Measurements from ENCODE around the gene HDAC4. TPM values are rescaled to one million over a fixed set of nuclear protein-coding genes. Genes with fewer than 3 reads are reported as not detected.
A peak's percentile ranks its signal among the peaks of the same experiment; 100 is the strongest.

The HDAC4 gene
- total RNA-seq, 4 donors from 2014 or later, result 51.4 to 107 (median 70.8) TPM

DNA sequence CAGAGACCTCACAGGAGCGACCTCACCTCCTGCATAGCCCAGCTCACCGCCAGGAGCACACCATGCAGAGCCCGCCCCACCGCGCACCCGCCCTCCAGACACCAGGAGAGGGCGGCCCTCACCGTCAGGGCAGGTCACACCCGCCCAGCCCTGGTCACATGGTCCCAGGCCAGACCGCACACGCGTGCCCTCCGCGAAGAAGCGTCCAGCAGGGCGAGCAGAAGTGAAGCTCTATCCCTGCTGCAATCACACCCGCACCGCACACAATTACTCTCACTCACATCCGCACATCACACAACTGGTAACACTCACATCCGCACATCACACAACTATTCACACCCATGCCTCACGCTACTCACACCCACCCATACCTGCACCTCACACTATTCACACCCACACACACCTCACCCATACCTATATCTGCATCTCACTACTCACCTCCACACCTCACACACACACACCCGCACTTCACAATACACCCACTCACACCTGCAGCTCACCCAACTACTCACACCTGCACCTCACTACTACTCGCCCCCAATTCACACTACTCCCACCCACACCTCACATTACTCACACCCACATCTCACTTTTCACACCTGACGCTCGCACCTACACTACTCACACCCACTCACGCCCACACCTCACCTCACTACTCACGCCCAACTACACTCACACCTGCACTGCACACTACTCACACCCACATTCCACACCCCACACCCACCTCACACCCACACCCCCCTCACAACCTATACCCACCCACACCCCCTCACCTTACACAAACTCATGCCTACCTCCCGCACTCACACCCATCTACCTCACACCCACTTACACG lies 242.0 kb downstream of the HDAC4 start:
- TF ChIP-seq CTCF (IDR thresholded peaks at IDR 0.05), result no peak
- TF ChIP-seq EP300 (IDR thresholded peaks at IDR 0.05), result no peak
- TF ChIP-seq POLR2A (IDR thresholded peaks at IDR 0.05), result no peak
- TF ChIP-seq POLR2AphosphoS5 (IDR thresholded peaks at IDR 0.05), result no peak
- DNase-seq (ENCODE audit: low spot score in 2 of 2), result peak; percentile 40 to 70
- peaks cover 10% of the 10 kb centered on the region for H3K4me1 ChIP-seq
- H3K4me3 ChIP-seq, result no peak overlapping the region
- H3K9me3 ChIP-seq, result no peaks in the 10 kb centered on the region
- WGBS, result 93% methylated on average over 27 of the region's 29 CpGs
- H3K36me3 ChIP-seq, result peaks cover 66% of the 10 kb centered on the region
- H3K27me3 ChIP-seq, result no peaks in the 10 kb centered on the region
- H3K27ac ChIP-seq, result no peak overlapping the region

- Histone ChIP-seq H3K27me3 (no peaks in the 10 kb centered on the region), H3K4me1 (peaks cover 10% of the 10 kb centered on the region), H3K36me3 (peaks cover 62% of the 10 kb centered on the region), H3K27ac (no peak overlapping the region), H3K9me3 (no peaks in the 10 kb centered on the region), H3K4me3 (no peak overlapping the region)
- no peak for TF ChIP-seq POLR2A (IDR thresholded peaks at IDR 0.05)
- TF ChIP-seq EP300 (IDR thresholded peaks at IDR 0.05), result no peak
- TF ChIP-seq CTCF (IDR thresholded peaks at IDR 0.05), result no peak
- TF ChIP-seq POLR2AphosphoS5 (IDR thresholded peaks at IDR 0.05), result no peak
- 42% methylated on average over 11 of the region's 11 CpGs for WGBS
- DNase-seq (ENCODE audit: low spot score in 2 of 2), result peak; percentile 53 to 60
Observed at GRCh38 chr2:239157771-239158170, 243.0 kb downstream of the HDAC4 start.

- no peak for TF ChIP-seq CTCF (IDR thresholded peaks at IDR 0.05)
- DNase-seq (ENCODE audit: low spot score in 2 of 2), result peak; percentile 34 to 37
- peaks cover 62% of the 10 kb centered on the region for H3K36me3 ChIP-seq
- H3K9me3 ChIP-seq, result no peaks in the 10 kb centered on the region
- peaks cover 12% of the 10 kb centered on the region for H3K4me1 ChIP-seq
- H3K4me3 ChIP-seq, result no peak overlapping the region
- WGBS, result 79% methylated on average over 12 of the region's 12 CpGs
- no peak overlapping the region for H3K27ac ChIP-seq
- no peaks in the 10 kb centered on the region for H3K27me3 ChIP-seq
Observed at GRCh38 chr2:239157269-239157668, 243.6 kb downstream of the HDAC4 start.

DNA sequence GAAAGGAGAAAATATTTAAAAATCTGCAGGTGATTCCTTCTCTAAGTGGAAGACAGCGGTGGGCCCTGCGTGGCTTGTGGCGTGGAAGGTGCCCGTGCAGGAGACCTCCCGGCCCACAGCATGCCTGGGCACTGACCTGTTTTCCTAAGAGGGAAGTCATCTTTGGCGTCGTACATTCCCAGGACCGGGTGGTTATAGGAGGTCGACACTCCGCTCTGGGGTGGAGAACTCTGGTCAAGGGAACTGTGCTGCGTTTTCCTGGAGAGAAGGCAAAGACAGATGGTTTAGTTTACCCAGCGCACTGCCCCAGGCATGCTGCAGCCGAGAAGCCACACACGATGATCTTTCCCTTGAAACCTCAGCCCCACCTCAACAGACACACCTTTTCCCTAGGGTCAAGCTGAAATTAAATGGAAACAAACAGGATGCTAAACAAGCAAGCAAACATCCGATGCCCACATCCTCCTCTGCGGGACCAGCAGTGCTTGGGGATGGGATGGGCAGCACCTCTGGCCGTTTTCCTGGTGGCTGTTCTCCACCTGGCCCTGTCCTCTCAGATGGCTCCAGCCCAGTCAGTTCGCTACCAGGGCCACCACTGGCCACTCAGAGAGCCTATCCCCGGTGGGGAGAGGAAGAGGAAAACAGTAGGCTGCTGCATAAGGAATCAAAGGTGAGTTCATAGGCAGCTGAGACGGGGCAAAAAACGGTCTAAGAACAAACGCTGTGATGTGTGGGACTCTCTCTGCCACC lies 244.1 kb downstream of the HDAC4 start:
- H3K36me3 ChIP-seq, result peaks cover 62% of the 10 kb centered on the region
- 88% methylated on average over 22 of the region's 22 CpGs for WGBS
- H3K27me3 ChIP-seq, result no peaks in the 10 kb centered on the region
- H3K4me3 ChIP-seq, result no peak overlapping the region
- TF ChIP-seq EP300 (IDR thresholded peaks at IDR 0.05), result no peak
- TF ChIP-seq CTCF (IDR thresholded peaks at IDR 0.05), result no peak
- no peak for TF ChIP-seq POLR2AphosphoS5 (IDR thresholded peaks at IDR 0.05)
- no peak for TF ChIP-seq POLR2A (IDR thresholded peaks at IDR 0.05)
- no peak overlapping the region for H3K27ac ChIP-seq
- no peaks in the 10 kb centered on the region for H3K9me3 ChIP-seq
- H3K4me1 ChIP-seq, result peaks cover 13% of the 10 kb centered on the region
- DNase-seq (ENCODE audit: low spot score in 2 of 2), result peak; percentile 34 to 65

DNA sequence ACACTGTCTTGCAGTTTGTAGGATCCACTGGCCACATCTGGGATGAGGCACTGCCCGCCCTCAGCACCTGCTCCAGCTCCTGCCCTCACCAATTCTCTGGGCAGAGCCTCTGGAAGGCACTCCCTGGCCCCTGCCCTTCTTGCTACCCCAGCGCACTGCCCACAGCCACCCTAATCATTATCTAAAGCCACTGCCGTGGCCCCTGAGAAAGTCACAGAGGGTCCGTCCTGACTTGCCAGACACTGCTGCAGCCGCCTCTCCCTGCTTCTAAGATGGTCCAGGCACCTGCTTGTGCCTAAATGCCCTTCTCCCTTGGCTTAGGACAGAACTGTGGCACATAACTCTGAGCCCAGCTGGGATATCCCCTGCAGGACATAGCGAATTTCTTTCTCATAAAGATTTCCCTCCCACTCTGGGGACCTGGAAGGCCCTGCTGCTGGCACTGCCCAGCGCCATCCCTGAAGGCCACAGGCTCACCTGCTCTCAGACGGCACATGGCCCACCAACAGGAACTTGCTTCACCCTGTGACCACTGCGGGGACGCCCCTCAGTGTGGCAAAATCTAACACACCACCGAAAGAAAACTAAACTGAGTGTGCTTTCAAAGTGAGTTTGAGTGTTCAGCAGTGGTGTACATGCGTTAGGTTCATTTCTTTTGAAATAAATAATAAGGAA lies 244.9 kb downstream of the HDAC4 start:
- DNase-seq (ENCODE audit: low spot score in 2 of 2), result peak; percentile 29 to 37

More for the DNA sequence above, 244.9 kb downstream of the HDAC4 start:
- 96% methylated on average over 11 of the region's 12 CpGs for WGBS
- no peaks in the 10 kb centered on the region for H3K9me3 ChIP-seq
- TF ChIP-seq POLR2AphosphoS5 (IDR thresholded peaks at IDR 0.05) (no peak), CTCF (IDR thresholded peaks at IDR 0.05) (no peak)
- H3K4me3 ChIP-seq, result no peak overlapping the region
- H3K4me1 ChIP-seq, result peaks cover 13% of the 10 kb centered on the region
- peak overlapping the region; percentile 6 for H3K27ac ChIP-seq
- no peaks in the 10 kb centered on the region for H3K27me3 ChIP-seq
- H3K36me3 ChIP-seq, result peaks cover 63% of the 10 kb centered on the region
